NB4 (cell line): Measurements from ENCODE around the gene KRTAP6-3.

Source experiments
- DNase-seq: peaks from one replicate; pipeline ENCODE4 v3.0.0; 2010; ENCODE audit warnings: low read depth
- H3K4me3 ChIP-seq: one replicate; pipeline ENCODE4 v1.5.1; 2011; ENCODE audit warnings: mild to moderate bottlenecking, low read depth, low read length, moderate library complexity
- CTCF ChIP-seq: IDR thresholded peaks from one replicate; pipeline ENCODE4 v1.5.1; 2012; ENCODE audit warnings: low read depth, low read length
- MAX ChIP-seq: IDR thresholded peaks from 2 replicates; pipeline ENCODE4 v1.6.1; 2011; ENCODE audit warnings: low read depth, low read length
- MYC ChIP-seq: IDR thresholded peaks from 2 replicates; pipeline ENCODE4 v1.6.1; 2011; ENCODE audit warnings: low read depth, low read length
- POLR2A ChIP-seq: IDR thresholded peaks from 2 replicates; pipeline ENCODE4 v1.6.1; 2011; ENCODE audit warnings: mild to moderate bottlenecking; ENCODE audit not compliant: insufficient read length; ENCODE audit errors: extremely low read depth

Gene KRTAP6-3

GRCh38 chr21:30563630-30564029, 28.6 kb upstream of the KRTAP6-3 start:
- DNase-seq, result no peak
- no peak overlapping the region for H3K4me3 ChIP-seq
- TF ChIP-seq MAX, result no peak
- TF ChIP-seq POLR2A, result no peak
- no peak for TF ChIP-seq MYC
- no peak for TF ChIP-seq CTCF

GRCh38 chr21:30567617-30568016, 24.6 kb upstream of the KRTAP6-3 start:
- no peak overlapping the region for H3K4me3 ChIP-seq
- TF ChIP-seq CTCF, result no peak
- no peak for TF ChIP-seq MAX
- TF ChIP-seq POLR2A, result no peak
- TF ChIP-seq MYC, result no peak
- DNase-seq, result no peak

GRCh38 chr21:30577766-30578165, 14.5 kb upstream of the KRTAP6-3 start:
- TF ChIP-seq MYC, result no peak
- no peak for TF ChIP-seq POLR2A
- no peak for TF ChIP-seq CTCF
- TF ChIP-seq MAX, result no peak
- no peak overlapping the region for H3K4me3 ChIP-seq
- DNase-seq, result no peak

- no peak overlapping the region for H3K4me3 ChIP-seq
- DNase-seq, result no peak
- no peak for TF ChIP-seq POLR2A
- TF ChIP-seq MAX, result no peak
- TF ChIP-seq CTCF, result no peak
- no peak for TF ChIP-seq MYC
Observed at GRCh38 chr21:30579346-30579745, 12.9 kb upstream of the KRTAP6-3 start.

- TF ChIP-seq POLR2A (no peak), MYC (no peak), CTCF (no peak), MAX (no peak)
- H3K4me3 ChIP-seq, result no peak overlapping the region
- DNase-seq, result no peak
Observed at GRCh38 chr21:30580132-30580531, 12.1 kb upstream of the KRTAP6-3 start.

GRCh38 chr21:30582870-30583269, 9.4 kb upstream of the KRTAP6-3 start:
- no peak for DNase-seq
- no peak for TF ChIP-seq CTCF
- TF ChIP-seq MAX, result no peak
- TF ChIP-seq MYC, result no peak

More at GRCh38 chr21:30582870-30583269, 9.4 kb upstream of the KRTAP6-3 start:
- H3K4me3 ChIP-seq, result no peak overlapping the region
